ENCODE measurements around the gene PAK4. TPM values are rescaled to one million over a fixed set of nuclear protein-coding genes. Genes with fewer than 3 reads are reported as not detected.

PAK4 gene
- total RNA-seq, 1 experiment from 2014 or later = 55.2 TPM

DNA sequence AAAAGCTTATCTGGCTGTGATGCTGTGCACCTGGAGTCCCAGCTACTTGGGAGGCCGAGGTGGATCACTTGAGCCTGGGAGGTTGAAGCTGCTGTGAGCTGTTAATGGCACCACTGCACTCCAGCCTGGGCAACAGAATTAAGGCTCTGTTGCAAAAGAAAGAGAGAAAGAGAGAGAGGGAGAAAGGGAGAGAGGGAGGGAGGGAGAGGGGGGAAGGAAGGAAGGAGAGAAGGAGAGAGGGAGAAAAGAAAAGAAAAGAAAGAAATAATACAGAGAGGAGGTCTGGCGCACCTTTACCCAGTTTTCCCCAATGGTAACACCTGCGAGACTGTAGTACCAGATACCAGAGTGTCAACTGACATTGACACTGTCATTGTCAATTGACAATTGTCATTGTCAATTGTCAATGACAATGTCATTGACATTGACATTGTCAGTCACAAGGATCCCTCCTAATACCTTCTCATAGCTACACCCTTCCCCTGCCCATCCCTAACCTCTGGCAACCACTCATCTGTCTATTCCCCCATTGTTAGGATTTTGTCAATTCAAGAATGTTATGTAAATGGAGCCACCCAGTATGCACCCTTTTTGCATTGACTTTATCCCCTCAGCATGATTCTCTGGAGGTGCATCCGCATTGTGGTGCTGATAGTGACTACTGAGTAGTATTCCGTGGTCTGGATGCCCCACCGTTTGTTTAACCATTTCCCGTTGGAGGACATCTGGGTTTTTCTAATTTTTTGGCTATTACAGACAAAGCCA is 21.3 kb downstream of the PAK4 start:
- ChIA-PET POLR2A (ENCODE audit: low non-redundant PET) (no interaction called here), CTCF (no interaction called here)
- BruUV-seq (replicated peaks) = no TSS peak
- Histone ChIP-seq H3K36me3 (ENCODE audit: insufficient read depth, low read length, poor library complexity, severe bottlenecking) (no peaks in the 10 kb centered on the region), H3K27ac (ENCODE audit: low read depth, low read length, poor library complexity, severe bottlenecking) (no peak overlapping the region), H3K27me3 (replicated peaks; ENCODE audit: insufficient read depth, low read depth, low read length, poor library complexity) (no peaks in the 10 kb centered on the region), H3K4me3 (ENCODE audit: low read depth, low read length, poor library complexity, severe bottlenecking) (no peak overlapping the region), H3K9me3 (ENCODE audit: low read depth, low read length, poor library complexity, severe bottlenecking) (no peaks in the 10 kb centered on the region), H3K4me1 (ENCODE audit: insufficient read depth, low read length, poor library complexity, severe bottlenecking) (no peaks in the 10 kb centered on the region)
- TF ChIP-seq EZH2 (IDR thresholded peaks at IDR 0.05; ENCODE audit: borderline replicate concordance, low read depth, low read length, poor library complexity, severe bottlenecking) = no peak
- TF ChIP-seq, protein P1, sequence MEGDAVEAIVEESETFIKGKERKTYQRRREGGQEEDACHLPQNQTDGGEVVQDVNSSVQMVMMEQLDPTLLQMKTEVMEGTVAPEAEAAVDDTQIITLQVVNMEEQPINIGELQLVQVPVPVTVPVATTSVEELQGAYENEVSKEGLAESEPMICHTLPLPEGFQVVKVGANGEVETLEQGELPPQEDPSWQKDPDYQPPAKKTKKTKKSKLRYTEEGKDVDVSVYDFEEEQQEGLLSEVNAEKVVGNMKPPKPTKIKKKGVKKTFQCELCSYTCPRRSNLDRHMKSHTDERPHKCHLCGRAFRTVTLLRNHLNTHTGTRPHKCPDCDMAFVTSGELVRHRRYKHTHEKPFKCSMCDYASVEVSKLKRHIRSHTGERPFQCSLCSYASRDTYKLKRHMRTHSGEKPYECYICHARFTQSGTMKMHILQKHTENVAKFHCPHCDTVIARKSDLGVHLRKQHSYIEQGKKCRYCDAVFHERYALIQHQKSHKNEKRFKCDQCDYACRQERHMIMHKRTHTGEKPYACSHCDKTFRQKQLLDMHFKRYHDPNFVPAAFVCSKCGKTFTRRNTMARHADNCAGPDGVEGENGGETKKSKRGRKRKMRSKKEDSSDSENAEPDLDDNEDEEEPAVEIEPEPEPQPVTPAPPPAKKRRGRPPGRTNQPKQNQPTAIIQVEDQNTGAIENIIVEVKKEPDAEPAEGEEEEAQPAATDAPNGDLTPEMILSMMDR (conservative IDR thresholded peaks at IDR 0.05; ENCODE audit: low read depth, low read length) = no peak
- DNase-seq (ENCODE audit: low spot score) = no peak
- intact Hi-C loops (cut with micrococcal nuclease; ENCODE audit: unreplicated experiment) = no loop called here

DNA sequence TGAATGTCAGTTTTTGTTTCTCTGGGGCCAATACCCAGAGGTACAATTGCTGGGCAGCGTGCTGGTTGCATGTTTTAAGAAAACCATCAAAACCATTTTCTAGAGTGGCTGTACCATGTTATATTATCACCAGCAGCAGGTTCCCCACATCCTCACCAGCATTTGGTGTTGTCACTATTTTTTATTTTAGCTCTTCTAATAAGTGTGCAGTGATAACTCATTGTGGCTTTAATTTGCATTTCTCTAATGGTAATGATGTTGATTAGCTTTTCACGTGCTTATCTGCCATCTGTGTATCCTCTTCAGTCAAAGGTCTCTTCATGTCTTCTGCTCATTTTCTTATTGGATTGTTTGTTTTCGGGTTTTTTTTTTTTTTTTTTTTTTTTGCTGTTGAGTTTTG is 21.9 kb downstream of the PAK4 start:
- ChIA-PET CTCF (no interaction called here), POLR2A (ENCODE audit: low non-redundant PET) (no interaction called here)
- no peak overlapping the region for H3K27ac ChIP-seq (ENCODE audit: low read depth, low read length, poor library complexity, severe bottlenecking)
- no peaks in the 10 kb centered on the region for H3K36me3 ChIP-seq (ENCODE audit: insufficient read depth, low read length, poor library complexity, severe bottlenecking)
- intact Hi-C loops (cut with micrococcal nuclease; ENCODE audit: unreplicated experiment) = no loop called here
- H3K4me1 ChIP-seq (ENCODE audit: insufficient read depth, low read length, poor library complexity, severe bottlenecking) = no peaks in the 10 kb centered on the region
- TF ChIP-seq, protein P1 (conservative IDR thresholded peaks at IDR 0.05; ENCODE audit: low read depth, low read length) = no peak
- no peak for TF ChIP-seq EZH2 (IDR thresholded peaks at IDR 0.05; ENCODE audit: borderline replicate concordance, low read depth, low read length, poor library complexity, severe bottlenecking)
- no peaks in the 10 kb centered on the region for H3K9me3 ChIP-seq (ENCODE audit: low read depth, low read length, poor library complexity, severe bottlenecking)
- no TSS peak for BruUV-seq (replicated peaks)
- H3K4me3 ChIP-seq (ENCODE audit: low read depth, low read length, poor library complexity, severe bottlenecking) = no peak overlapping the region
- H3K27me3 ChIP-seq (replicated peaks; ENCODE audit: insufficient read depth, low read depth, low read length, poor library complexity) = no peaks in the 10 kb centered on the region
- no peak for DNase-seq (ENCODE audit: low spot score)

DNA sequence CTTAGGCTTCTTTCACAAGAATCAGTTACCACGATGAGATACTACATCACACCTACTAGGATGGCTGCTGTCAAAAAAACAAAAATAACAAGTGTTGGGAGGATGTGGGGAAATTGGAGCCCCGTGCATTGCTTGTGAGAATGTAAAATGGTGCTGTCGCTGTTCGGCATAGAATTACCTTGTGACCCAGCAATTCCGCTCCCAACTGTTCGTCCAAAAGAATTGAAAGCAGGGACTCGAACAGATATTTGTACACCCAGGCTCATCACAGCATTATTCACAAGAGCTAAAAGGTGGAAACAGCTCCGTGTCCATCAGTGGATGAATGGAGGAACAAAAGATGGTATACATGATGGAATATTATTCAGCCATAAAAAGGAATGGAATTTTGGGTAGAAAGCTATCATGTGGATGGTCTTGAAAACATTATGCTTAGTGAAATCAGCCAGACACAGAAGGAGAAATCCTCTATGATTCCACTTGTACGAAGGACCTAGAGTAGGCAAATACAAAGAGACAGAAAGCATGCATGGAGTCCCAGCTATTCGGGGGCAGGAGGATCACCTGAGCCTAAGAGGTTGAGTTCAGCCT is 23.4 kb downstream of the PAK4 start:
- Histone ChIP-seq H3K4me1 (ENCODE audit: insufficient read depth, low read length, poor library complexity, severe bottlenecking) (no peaks in the 10 kb centered on the region), H3K27me3 (replicated peaks; ENCODE audit: insufficient read depth, low read depth, low read length, poor library complexity) (no peaks in the 10 kb centered on the region), H3K4me3 (ENCODE audit: low read depth, low read length, poor library complexity, severe bottlenecking) (no peak overlapping the region), H3K36me3 (ENCODE audit: insufficient read depth, low read length, poor library complexity, severe bottlenecking) (no peaks in the 10 kb centered on the region), H3K9me3 (ENCODE audit: low read depth, low read length, poor library complexity, severe bottlenecking) (no peaks in the 10 kb centered on the region), H3K27ac (ENCODE audit: low read depth, low read length, poor library complexity, severe bottlenecking) (no peak overlapping the region)
- POLR2A ChIA-PET (ENCODE audit: low non-redundant PET) = no interaction called here
- BruUV-seq (replicated peaks) = no TSS peak
- no peak for DNase-seq (ENCODE audit: low spot score)
- CTCF ChIA-PET = no interaction called here
- intact Hi-C loops (cut with micrococcal nuclease; ENCODE audit: unreplicated experiment) = no loop called here
- no peak for TF ChIP-seq EZH2 (IDR thresholded peaks at IDR 0.05; ENCODE audit: borderline replicate concordance, low read depth, low read length, poor library complexity, severe bottlenecking)
- TF ChIP-seq, protein P1 (conservative IDR thresholded peaks at IDR 0.05; ENCODE audit: low read depth, low read length) = no peak

Measured in A673 (cell line).